Middle frontal gyrus (tissue), 1 donor: ENCODE data around the gene RNF183.
A peak's percentile ranks its signal among the peaks of the same experiment; 100 is the strongest.

Experiments used
- DNase-seq: peaks from one replicate; pipeline ENCODE4 v3.0.0-alpha.2; 2015; ENCODE audit warnings: low spot score; ENCODE audit errors: extremely low spot score

The RNF183 gene, protein sequence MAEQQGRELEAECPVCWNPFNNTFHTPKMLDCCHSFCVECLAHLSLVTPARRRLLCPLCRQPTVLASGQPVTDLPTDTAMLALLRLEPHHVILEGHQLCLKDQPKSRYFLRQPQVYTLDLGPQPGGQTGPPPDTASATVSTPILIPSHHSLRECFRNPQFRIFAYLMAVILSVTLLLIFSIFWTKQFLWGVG

DNA sequence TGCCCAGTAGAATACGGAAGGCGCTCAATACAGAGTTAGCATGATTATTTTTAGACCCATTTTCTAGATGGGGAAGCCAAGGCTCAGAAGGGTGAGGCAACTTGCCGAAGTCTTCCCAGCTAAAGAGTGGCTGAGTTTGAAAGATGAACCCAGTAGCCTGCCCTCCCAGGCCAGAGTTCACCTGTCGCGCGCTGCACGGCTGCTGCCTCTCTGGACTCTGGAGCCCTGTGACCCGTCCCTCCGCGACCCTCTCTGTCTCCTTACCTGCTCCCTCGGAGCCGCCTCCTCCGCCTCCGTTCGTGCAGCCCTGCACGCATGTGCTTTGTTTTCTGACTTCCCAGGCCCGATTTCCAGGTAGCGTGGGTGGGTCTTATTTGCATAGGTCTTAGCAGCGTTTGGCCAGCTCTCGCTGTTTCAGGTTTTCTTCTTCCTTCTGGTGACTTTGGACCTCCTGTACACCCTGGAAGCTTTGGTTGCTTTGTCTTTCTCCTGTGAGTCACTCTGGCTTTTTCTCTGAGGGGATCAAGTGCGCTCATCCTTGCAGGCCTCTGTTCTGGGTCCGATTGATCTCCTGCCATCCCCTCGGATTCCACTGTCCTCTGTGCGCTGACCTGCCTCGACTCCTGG lies at the start of gene RNF183:
Gene RNF183 (minus strand): TSS at position 585 of the 627 bp plus-strand sequence. CDS start 5,192 bp downstream, outside the sequence.
- no peak for DNase-seq

DNA sequence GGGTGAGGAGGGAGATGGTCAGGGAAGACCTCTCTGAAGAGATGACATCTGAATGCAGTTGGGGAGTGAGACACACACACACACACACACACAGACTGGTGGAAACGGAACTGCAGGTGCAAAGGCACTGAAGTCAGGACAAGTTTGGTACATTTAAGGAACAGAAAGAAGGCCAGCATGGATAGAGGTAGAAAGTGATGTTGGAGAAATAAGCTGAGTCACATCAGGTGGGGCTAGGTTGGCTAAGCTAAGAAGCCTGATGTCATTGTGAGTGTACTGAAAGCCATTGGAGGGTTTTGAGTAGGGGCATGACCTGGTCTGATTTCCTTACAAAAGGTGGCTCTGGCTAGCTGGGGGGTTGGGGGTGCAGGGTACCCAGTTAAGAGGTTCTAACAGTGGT lies 49.2 kb upstream of the RNF183 start:
- no peak for DNase-seq

DNA sequence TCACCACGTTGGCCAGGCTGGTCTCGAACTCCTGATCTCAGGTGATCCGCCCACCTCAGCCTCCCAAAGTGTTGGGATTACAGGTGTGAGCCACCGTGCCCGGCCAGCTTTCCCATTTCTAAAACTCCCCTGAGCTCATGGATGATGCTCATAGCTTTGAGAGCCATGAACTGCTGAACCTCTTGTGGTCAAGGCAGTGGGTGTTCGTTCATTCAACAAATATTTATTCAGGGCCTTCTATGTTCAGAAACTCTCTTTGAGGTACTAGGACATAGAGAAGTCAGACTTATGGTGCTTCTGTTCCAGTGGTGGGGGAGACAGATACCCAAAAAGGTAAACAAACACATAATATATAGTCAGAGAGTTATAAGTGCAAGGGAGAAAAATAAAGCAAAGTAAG lies 48.8 kb upstream of the RNF183 start:
- no peak for DNase-seq

DNA sequence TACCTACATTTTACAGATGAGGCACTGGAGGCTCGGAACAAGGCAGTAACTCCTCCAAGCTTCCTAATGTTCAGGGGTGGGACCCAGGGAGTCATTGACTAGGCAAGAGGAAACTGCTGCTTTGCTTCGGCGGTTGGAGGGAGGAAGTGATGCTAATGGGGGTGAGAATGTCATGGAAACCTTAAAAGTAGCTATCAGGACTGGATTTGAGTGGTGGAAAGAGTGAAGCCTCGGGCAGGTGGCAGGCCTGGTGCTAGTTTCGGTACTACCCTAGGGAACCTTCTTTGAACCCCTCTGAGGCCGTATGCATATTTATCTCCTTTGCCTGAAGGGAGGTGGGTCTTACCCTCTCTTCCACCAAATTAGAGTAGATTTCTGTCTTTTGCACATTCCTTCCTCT lies 47.8 kb upstream of the RNF183 start:
- no peak for DNase-seq

DNA sequence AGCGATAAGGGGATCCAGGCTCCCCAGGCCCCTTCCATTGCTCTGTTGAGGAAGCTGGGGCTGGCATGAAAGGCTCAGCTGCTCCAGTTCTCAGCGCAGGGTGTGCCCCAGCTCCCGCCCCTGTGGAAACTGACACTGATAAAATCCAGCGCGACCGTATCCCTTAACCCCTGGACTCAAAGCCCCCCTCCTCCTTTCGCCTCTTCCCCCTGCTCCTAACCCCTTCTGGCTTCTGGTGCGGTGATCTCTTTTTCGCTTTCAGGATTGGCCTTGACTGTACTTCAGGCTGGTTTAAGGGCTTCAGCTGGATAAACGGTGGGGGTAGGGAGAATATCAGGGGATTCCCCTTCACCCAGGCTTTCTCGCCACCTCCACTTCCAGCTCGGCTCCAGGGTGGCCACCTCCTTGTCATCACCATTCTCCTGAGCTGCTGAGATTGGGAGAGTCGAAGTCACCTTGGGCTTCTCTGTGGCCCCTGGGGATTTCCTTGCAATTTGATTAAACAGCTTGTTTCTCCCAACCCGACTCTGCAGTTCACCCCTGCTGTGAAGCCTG lies 47.0 kb upstream of the RNF183 start:
- DNase-seq: no peak

DNA sequence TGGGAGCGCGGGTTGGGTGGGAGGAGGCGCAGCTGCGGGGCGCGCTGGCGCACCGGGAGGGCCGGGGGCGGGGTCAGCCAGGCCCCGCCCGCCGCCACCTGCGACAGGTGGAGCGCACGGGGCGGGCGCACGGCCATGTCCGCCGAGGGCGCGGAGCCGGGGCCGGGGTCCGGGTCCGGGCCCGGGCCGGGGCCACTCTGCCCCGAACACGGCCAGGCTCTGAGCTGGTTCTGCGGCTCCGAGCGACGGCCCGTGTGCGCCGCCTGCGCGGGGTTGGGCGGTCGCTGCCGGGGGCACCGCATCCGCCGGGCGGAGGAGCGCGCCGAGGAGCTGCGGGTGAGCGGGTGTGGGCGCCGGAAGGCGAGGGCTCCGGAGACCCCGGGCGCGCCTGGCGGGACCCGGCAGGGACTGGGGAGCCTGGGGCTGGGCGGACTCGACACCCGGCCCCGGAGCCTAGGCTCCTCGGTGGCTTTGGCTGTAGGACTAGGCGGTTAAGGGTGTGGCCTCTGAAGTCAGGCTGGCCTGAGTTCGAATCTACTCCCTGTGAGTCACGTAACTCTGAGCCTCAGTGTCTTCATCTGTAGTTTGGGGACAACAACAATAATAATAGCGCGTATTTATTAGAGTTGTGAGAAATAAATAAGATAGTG lies 46.4 kb upstream of the RNF183 start, which contains the start of gene BSPRY:
Gene BSPRY (plus strand): TSS at position 97 of the 650 bp plus-strand sequence. CDS start 39 bp downstream, at position 136.
- DNase-seq: no peak

DNA sequence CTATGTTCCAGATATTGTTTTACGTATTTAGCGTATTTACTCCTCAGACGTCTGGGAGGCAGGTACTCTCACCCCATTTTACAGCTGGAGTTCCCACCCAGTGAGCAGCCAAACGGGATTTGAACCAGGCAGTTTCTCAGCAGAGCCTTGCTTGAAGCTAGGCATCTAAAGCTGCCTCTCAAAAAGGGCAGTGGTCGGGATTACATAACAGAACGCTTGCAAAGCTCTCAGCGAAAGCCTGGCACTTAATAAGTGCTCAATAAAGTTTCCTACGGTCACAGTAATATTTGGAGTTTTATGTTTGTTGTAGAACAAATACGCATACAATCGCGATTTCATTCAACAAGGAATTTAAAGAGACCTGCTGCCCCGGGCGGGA lies 45.9 kb upstream of the RNF183 start:
- no peak for DNase-seq

DNA sequence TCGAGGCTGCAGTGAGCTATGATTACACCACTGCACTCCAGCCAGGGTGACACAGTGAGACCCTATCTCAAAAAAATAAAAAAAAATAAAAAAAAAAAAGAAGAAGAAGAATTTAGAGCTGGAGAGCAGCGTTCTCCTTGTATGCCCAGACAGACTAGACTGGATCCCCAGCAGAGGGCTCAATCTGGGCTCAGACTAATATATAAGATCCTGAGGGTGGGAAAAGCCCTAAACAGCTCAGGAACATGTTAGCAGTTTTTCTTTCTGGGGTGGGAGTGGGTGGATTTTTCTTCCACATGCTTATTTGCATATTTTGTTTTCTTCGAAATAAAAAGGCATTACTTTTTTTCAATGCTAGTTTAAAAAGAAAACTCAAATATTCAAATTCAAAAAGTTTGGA lies 45.3 kb upstream of the RNF183 start:
- no peak for DNase-seq

DNA sequence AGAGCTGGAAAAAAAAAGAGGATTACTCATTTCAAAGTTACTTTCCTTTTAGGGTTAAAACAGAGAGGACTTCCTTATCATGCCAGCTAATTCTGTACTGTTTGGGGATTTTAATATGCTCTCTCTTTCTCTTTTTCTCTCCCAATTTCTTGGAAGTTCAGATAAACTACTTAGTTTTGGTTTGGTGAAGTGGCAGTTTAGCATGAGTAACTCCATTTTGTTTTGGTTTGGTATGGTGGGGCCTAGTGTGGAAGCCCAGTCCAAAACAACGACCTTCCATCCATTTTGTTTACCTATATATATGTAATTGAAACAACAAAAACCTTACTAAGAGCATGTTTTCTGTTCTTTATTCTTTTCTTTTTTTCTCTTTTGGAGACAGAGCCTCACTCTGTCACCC lies 42.5 kb upstream of the RNF183 start:
- DNase-seq: no peak

DNA sequence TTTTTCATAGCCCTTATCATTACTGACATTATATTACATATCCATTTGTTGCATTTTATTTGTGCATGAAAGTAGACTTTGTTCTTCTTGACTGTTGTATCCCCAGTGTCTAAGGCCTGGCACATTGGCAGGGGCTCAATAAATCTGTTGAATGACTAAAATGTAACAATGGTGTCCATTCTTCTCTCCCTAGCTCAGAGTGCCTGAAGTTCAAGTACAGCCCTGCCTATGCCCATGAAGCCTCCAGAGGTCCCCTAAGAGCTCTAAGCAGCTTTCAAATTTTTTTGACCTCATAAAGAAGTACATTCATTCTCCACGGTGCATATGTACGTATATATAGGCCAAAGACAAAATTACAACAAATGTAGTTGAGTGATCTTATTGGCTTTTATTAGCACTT lies 42.0 kb upstream of the RNF183 start:
- no peak for DNase-seq

DNA sequence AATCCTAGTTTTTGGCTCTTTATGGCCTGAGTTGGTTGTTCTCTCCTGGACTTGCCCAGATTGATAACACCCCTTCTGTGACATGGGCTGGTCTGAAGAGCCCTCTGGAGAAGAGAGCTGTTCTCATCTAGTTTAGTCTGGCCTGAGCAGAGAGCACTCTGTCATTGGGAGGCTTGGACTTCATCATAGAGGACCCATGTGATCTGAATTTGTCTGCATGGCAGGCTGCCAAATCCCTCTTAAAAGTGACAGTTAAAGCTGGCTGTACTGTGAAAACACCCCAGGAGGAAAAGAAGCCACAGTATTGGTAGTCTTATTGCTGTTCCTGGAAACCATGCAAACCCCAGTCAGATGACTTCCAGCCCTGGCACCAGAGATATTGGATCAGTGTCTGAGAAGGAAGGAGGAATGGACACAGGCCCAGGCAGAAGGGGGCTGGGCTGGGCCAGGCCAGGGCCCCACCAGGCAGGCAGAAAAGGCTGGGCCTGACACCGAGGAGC lies 40.6 kb upstream of the RNF183 start:
- DNase-seq: peak; percentile 68

DNA sequence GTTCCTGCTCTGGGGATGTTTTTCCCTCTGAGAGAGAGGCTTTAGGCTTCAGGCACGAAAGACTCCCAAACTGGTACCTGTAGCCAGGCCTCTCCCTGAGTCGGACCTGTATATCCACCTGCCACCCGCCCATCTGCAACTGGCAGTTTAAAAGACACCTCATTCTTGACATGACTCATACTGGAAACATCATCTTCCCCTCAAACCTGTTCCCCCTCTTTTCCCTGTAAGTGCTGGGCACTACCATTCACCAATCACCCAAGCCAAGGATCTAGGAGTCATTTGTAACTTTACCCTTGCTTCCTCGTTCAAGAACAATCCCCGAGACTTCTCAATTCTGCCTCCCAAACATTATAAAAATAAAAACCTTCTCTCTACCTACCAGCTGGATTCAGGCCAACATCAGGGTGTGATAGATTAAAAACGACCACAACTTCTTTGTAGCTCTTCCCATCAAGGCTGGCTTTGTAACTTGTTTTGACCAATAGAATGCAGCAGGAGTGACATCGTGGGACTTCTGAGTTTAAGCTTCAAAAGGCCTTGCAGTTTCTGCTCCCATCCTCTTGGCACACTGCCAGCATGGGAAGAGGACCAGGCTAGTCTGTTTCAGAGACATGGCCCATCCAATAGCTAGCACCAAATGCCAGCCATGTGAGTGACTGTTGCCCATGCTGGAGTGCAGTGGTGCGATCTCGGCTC lies 38.7 kb upstream of the RNF183 start:
- no peak for DNase-seq

DNA sequence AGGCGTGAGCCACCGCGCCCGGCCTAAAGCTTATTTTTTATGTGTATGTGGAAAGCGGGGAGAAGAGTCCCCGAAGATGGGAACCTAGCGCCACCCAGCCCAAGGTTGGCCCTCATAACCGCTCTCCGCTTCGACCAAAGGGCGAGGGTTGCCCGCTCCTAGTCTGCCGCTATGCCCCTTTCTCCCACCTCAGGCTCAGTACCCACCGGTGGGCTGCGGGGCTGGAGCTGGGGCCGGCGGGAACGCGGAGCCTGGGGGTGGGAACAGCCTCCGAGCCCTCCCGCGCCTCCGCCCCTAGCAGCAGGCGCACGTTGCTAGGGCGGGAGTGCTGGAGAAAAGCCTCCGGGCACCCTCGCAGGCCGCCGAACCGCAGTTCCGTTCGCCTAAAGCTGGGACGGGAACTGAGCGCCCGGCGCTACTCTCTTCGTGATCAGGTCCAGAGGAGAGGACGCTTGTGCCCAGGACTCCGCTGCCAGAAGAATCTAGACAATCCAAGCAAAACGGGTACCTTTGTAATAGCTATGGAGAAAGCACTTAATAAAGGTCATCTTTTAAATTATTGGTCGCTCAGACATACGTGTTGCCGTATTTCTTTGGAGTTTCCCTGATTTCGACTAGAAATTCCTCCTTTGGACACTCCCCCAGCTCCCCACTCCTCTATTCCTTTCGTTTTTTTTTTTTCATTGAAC lies 37.0 kb upstream of the RNF183 start, which contains the start of gene WDR31:
Gene WDR31 (minus strand): TSS at position 265 of the 689 bp plus-strand sequence. CDS start 8,253 bp downstream, outside the sequence.
- peak; percentile 83 for DNase-seq

DNA sequence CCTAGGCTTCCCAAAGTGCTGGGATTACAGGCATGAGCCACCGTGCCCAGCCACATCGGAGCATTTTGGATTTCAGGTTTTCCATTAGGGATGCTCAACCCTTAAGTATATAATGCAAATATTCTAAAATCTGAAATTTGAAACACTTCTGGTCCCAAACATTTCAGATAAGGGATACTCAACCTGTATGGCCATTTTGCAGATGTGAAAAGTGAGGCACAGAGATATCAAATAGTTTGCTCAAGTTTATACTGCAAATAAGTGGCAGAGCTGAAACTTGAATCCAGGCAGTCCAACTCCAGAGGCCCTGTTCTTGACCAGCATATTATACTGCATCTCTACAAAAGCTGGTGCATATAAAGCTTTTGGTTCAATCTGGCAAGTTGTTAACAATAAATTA lies 34.5 kb upstream of the RNF183 start:
- DNase-seq: no peak

DNA sequence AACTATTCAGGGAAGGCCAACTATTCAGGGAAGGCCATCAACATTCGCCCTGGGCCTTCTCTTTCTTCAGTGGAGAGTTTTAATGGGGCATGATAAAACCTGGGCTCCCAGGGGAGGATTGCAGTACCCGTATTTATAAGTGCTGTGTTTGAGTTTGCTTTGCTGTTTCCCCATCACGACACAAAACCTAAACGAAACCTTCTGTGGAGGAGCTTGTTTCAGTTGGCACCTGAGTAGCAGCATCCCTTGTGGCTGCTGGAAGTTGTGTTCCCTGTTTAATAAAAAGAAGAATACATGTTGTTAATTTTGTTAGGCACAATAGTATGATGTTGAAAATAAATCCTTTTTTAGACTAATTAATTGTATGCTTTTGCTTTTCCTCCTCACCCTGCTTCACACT lies 28.6 kb upstream of the RNF183 start:
- DNase-seq: no peak

DNA sequence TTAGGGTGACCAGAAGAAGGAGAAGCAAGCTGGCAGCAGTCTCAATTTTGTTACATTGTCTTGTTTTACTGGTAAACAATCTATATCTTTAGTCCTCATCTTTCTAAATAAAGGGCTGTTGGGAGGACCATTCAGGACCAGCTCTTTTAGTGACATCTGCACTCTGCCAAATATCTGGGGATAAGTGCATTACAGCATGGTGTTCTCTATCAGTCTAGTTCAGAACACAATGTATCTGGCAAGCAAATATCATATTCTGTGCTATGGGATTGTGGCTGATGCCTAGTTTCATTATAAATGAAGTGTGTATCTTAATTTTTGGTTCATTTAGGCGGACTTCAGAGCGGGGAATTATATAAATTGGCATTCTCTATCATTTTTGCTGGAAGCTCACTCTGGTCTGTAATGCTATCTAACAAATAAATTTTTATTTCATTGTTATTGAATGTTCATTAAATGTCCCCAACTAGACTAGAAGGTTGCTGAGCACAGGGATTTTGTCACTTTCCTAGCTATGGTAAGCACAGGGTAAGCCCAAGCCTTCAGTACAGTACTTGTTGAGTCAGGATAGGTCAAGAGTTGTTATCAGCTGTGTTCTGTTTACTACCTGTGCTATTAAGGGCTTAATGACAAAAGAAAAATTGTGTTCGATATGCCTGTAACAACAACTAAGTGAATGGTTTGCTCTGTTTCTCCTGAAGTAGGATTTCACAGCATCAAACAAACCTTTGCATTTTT lies 25.0 kb upstream of the RNF183 start:
- no peak for DNase-seq

DNA sequence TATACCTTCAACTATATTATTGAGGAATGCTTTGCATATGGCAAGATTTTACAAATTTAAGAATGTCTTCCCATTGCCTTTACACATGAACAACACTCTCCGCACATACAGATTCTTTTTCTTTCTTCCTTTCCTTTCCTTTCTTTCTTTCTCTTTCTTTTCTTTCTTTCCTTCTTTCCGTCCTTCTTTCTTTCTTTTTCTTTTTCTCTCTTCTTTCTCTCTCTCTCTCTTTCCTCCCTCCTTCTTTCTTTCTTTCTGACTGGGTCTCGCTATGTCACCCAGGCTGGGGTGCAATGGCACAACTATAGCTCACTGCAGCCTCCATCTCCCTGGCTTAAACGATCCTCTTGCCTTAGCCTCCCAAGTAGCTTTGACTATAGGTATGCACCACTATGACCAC lies 23.1 kb upstream of the RNF183 start:
- no peak for DNase-seq

DNA sequence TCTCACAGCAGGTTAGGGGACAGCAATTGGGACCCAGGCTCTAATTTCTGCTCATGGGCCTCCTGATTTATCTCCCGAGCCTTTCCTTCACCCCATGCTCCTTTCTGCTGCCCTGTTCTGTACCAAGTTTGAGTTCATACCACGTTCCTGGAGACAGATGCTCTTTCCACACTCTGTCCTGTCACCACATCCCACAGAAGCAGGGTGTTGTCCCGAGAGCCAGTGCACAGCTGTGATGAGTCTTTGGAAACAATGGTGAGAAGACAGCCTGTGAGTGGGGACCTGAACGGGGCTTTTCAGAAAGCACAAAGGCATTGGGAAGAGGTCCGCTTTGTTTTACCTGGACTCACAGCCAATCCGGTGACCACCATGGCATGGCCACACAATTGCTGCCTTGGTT lies 19.5 kb upstream of the RNF183 start:
- no peak for DNase-seq

DNA sequence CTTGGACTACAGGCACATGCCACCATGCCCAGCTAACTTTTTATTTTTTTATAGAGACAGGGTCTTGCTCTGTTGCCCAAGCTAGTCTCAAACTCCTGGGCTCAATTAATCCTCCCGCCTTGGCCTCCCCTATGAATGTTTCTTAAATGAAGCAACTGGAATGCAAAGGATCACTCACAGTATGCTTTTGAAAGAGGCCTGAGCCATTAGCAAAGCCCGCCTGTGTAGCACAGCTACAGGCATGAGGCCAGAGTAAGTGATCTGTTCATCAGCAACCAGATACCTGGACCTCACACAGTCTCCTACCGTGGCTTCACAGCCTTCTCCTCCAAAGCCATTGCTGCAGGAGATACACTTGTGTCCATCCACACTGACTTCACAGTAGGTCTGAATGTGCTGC lies 16.9 kb upstream of the RNF183 start:
- no peak for DNase-seq

DNA sequence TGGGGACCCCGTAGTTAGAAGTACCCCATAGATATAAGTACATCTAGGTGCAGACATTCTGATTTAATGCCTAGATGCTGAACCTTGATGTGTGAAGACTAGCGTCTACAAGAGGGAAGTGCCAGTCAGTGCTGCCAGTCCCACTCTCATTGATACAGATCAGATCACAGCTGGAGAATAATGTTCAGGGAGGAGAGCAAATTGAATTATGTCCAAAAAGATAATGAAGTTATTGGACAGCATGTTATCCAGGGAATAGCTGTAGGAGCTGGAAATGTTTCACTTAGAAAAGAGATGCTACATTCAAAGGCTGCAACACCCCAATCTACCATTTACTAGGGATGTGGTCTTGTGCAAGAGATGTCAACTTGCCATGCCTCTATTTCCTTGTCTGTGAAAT lies 15.9 kb upstream of the RNF183 start:
- no peak for DNase-seq
